Measurements from ENCODE around the gene CRACDL. TPM values are rescaled to one million over a fixed set of nuclear protein-coding genes. Genes with fewer than 3 reads are reported as not detected.

The CRACDL gene
- total and polyA plus RNA-seq, 2 of the 13 experiments (the other 11 are each of a cell fraction or from before 2014, with no cell fraction given): 0.15 to 0.26 TPM

GRCh38 chr2:98874186-98874689, 61.8 kb downstream of the CRACDL start:
- H3K27ac ChIP-seq (ENCODE audit: extremely low read length, insufficient read depth, low read length): no peak overlapping the region
- no peak for ATAC-seq
- intact Hi-C loops (cut with micrococcal nuclease; ENCODE audit: unreplicated experiment): no loop called here
- in situ Hi-C loops (cut with HindIII; ENCODE audit: extremely low pct_ligation_motif_present, low pct_unique_long_range_greater_than_20kb): no loop called here
- POLR2A ChIA-PET: no interaction called here
- H3K4me3 ChIP-seq (replicated peaks in 1 of 3; ENCODE audit: insufficient read depth in 1 of 3, low read depth in 2 of 3, low read length in 3 of 3): no peak overlapping the region
- H3K4me1 ChIP-seq (ENCODE audit: insufficient read depth, low read length): peaks cover 6% of the 10 kb centered on the region
- H3K9me3 ChIP-seq (ENCODE audit: low read length): no peaks in the 10 kb centered on the region
- no peaks in the 10 kb centered on the region for H3K36me3 ChIP-seq (replicated peaks in 1 of 2; ENCODE audit: control insufficient read depth in 1 of 2, insufficient read depth in 2 of 2, low read length in 2 of 2)
- no peaks in the 10 kb centered on the region for H3K79me2 ChIP-seq (ENCODE audit: insufficient read depth, low read length)
- WGBS (ENCODE audit: low lambda C conversion rate): 45% methylated on average over 11 of the region's 11 CpGs
- peaks cover 1 to 51% of the 10 kb centered on the region in 2 experiments; a peak in 3 of 5 replicates for H3K27me3 ChIP-seq (ENCODE audit: control insufficient read depth in 1 of 2, insufficient read depth in 2 of 2, low read length in 2 of 2)
- TF ChIP-seq CHCHD3 (CRISPR knock-in tag; IDR thresholded peaks at IDR 0.05): no peak
- TF ChIP-seq MEIS2 (CRISPR knock-in tag; IDR thresholded peaks at IDR 0.05): no peak
- no peak for TF ChIP-seq PRDM10 (CRISPR knock-in tag; IDR thresholded peaks at IDR 0.05; ENCODE audit: low read depth)
- no peak for TF ChIP-seq MED8 (CRISPR knock-in tag; IDR thresholded peaks at IDR 0.05; ENCODE audit: insufficient replicate concordance)
- TF ChIP-seq EZH2 (conservative IDR thresholded peaks at IDR 0.05; ENCODE audit: low read depth, low read length): no peak
- TF ChIP-seq ZNF296 (CRISPR knock-in tag; conservative IDR thresholded peaks at IDR 0.05): no peak
- H4K20me1 ChIP-seq (ENCODE audit: insufficient read depth, low read length): no peaks in the 10 kb centered on the region
- no peak overlapping the region for H3K4me2 ChIP-seq (ENCODE audit: low read depth, low read length)
- BruUV-seq (replicated peaks): no TSS peak
- CTCF ChIA-PET (ENCODE audit: low intra/inter-chr PET ratio, low total read pairs): no interaction called here
- H3K9ac ChIP-seq (ENCODE audit: insufficient read depth, low read depth, low read length): no peak overlapping the region
- DNase-seq (ENCODE audit: low spot score): no peak
- H2AFZ ChIP-seq (ENCODE audit: low read length): no peak overlapping the region
- FAIRE-seq: no peak
